ENCODE measurements around the gene PTTG1.

The PTTG1 gene

DNA sequence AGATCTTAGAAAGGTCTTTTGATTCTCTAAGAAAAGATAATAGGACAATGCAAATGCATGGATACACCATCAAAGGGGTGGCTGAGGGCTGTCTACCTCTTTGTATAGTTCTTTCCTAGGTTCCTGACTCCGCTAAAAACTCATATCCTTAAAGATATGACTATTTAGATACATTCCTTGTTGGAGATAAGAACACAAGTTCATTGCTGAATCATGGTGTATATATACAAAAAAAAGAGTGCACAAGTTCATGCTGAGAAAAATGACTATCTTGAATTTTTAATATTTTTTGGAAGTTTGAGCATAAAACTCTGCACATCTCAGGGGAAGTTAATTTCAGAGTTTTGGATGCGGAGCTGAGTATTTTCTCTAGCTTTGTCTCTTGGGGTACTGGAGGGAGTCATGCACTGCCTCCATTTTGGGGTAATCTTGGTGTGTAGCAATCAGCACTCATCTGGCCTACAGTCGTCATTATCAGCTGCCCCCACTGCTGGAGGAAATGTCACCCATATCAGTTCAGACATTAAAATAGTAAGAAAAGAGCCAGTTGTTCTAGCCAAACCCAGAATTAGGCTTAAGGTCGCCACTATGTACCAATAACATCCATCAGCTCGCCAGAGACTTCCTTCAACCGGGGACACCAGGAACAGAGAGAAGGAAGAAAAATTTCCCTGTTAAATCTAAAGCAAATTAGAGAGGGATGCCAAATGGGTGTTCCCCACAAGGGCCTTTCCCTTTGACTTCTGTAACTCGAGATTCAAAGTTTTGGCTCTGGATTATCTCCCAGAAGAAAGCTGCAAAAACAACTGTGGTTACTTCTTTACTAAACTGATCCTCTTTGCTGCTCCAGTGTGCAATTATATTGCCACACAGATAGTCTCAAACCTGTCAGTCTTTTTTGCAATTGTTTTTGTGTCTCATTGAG lies 49.0 kb downstream of the PTTG1 start:
- intact Hi-C loops (cut with DNase I; ENCODE audit: low total_unique reads) = no loop called here
- H3K27ac ChIP-seq = no peak overlapping the region
- no peak for TF ChIP-seq CTCF (IDR thresholded peaks at IDR 0.05)
- no peaks in the 10 kb centered on the region for H3K36me3 ChIP-seq
- H3K27me3 ChIP-seq = no peaks in the 10 kb centered on the region
- peak in 1 of 2 donors; percentile 29 for DNase-seq
- H3K9me3 ChIP-seq = no peaks in the 10 kb centered on the region
- H3K4me3 ChIP-seq = no peak overlapping the region
- H3K4me1 ChIP-seq = peaks cover 3 to 22% (median 17%) of the 10 kb centered on the region in 4 donors

DNA sequence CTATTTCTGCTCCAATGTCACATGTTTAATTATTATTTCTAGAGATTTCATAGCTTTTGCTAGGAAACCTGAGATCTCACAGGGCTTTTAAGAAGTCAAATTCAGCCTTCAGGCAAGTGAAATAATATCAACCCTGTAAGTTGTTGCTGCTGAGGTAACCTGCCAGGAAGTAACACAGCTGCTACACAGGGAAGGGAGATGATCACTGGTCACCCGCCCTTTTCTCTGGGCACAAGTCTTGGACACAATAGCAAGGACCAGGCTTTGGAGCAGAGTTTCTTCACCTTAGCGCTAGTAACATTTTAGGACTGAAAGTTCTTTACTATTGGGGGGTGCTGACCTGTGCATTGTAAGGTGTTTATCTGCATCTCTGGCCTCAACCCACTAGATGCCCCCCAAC lies 50.1 kb downstream of the PTTG1 start:
- intact Hi-C loops (cut with DNase I; ENCODE audit: low total_unique reads) = no loop called here
- H3K36me3 ChIP-seq = no peaks in the 10 kb centered on the region
- H3K4me1 ChIP-seq = peaks cover 0 to 16% (median 14%) of the 10 kb centered on the region in 4 donors
- H3K27me3 ChIP-seq = no peaks in the 10 kb centered on the region
- no peaks in the 10 kb centered on the region for H3K9me3 ChIP-seq
- H3K27ac ChIP-seq = no peak overlapping the region
- DNase-seq = no peak
- TF ChIP-seq CTCF (IDR thresholded peaks at IDR 0.05) = no peak
- H3K4me3 ChIP-seq = no peak overlapping the region

- Histone ChIP-seq H3K4me1 (peaks cover 0 to 9% (median 7%) of the 10 kb centered on the region in 4 donors), H3K4me3 (no peak overlapping the region), H3K36me3 (no peaks in the 10 kb centered on the region), H3K27me3 (no peaks in the 10 kb centered on the region), H3K9me3 (no peaks in the 10 kb centered on the region), H3K27ac (no peak overlapping the region)
- TF ChIP-seq CTCF (IDR thresholded peaks at IDR 0.05) = no peak
- no peak for DNase-seq
- intact Hi-C loops (cut with DNase I; ENCODE audit: low total_unique reads) = no loop called here
These were observed 50.8 kb downstream of the PTTG1 start for GRCh38 chr5:160472482-160472881.

GRCh38 chr5:160473681-160474080 lies 52.0 kb downstream of the PTTG1 start:
- H3K9me3 ChIP-seq = no peaks in the 10 kb centered on the region
- intact Hi-C loops (cut with DNase I; ENCODE audit: low total_unique reads) = no loop called here
- H3K4me1 ChIP-seq = no peaks in the 10 kb centered on the region
- DNase-seq = no peak
- no peak overlapping the region for H3K27ac ChIP-seq
- no peaks in the 10 kb centered on the region for H3K36me3 ChIP-seq
- H3K27me3 ChIP-seq = no peaks in the 10 kb centered on the region
- TF ChIP-seq CTCF (IDR thresholded peaks at IDR 0.05) = no peak
- H3K4me3 ChIP-seq = no peak overlapping the region

GRCh38 chr5:160474084-160474483 lies 52.4 kb downstream of the PTTG1 start:
- no peak for DNase-seq
- no peaks in the 10 kb centered on the region for H3K27me3 ChIP-seq
- no peaks in the 10 kb centered on the region for H3K36me3 ChIP-seq
- TF ChIP-seq CTCF (IDR thresholded peaks at IDR 0.05) = no peak
- H3K4me1 ChIP-seq = no peaks in the 10 kb centered on the region
- no peak overlapping the region for H3K4me3 ChIP-seq
- intact Hi-C loops (cut with DNase I; ENCODE audit: low total_unique reads) = no loop called here
- no peak overlapping the region for H3K27ac ChIP-seq
- no peaks in the 10 kb centered on the region for H3K9me3 ChIP-seq

Measured in tibial artery (tissue), 4 donors.